Upper lobe of right lung (tissue), 1 donor: Measurements from ENCODE around the gene CCDC177. TPM values are rescaled to one million over a fixed set of nuclear protein-coding genes. Genes with fewer than 3 reads are reported as not detected.

Experiments
- ATAC-seq: fragments of 200-7000 bp; cut with Tn5 transposase; one replicate; pipeline ENCODE4 v1.9.1; 2020; ENCODE audit warnings: mild to moderate bottlenecking, moderate library complexity
- DNase-seq: peaks from one replicate; pipeline ENCODE4 v3.0.0-alpha.2; 2020
- H3K27ac ChIP-seq: fragments of 200-600 bp; one replicate; pipeline ENCODE4 v1.8.0; 2022
- H3K27me3 ChIP-seq: fragments of 200-600 bp; one replicate; pipeline ENCODE4 v1.8.0; 2022; ENCODE audit warnings: mild to moderate bottlenecking
- H3K36me3 ChIP-seq: fragments of 200-600 bp; one replicate; pipeline ENCODE4 v1.8.0; 2022
- H3K4me1 ChIP-seq: fragments of 200-600 bp; one replicate; pipeline ENCODE4 v1.8.0; 2022
- H3K4me3 ChIP-seq: fragments of 200-600 bp; one replicate; pipeline ENCODE4 v1.8.0; 2022; ENCODE audit warnings: mild to moderate bottlenecking
- H3K9me3 ChIP-seq: fragments of 200-600 bp; one replicate; pipeline ENCODE4 v1.8.0; 2022
- intact Hi-C: fragments of 100-400 bp; cut with DNase I; formaldehyde crosslinking; loops from one replicate; pipeline ENCODE4 v1.11.0; 2022
- total RNA-seq: library from RNA; stranded (reverse); fragmentation: NEBNext Ultra II Directional; extraction: Animal tissue kit (Norgen Biotek cat#: 25700); gene quantifications from one replicate; pipeline ENCODE4 v1.2.1, GENCODE V29; 2021
- TF ChIP-seq, protein P1 (sequence below): fragments of 200-600 bp; IDR thresholded peaks from one replicate; pipeline ENCODE4 v1.8.0; 2022; ENCODE audit warnings: antibody characterized with exemption
- donor health status: DM: no; HTN: yes; CAD: no; lungs with severe emphysema.

Gene CCDC177
- total RNA-seq, 1 donor from 2014 or later, result not detected

DNA sequence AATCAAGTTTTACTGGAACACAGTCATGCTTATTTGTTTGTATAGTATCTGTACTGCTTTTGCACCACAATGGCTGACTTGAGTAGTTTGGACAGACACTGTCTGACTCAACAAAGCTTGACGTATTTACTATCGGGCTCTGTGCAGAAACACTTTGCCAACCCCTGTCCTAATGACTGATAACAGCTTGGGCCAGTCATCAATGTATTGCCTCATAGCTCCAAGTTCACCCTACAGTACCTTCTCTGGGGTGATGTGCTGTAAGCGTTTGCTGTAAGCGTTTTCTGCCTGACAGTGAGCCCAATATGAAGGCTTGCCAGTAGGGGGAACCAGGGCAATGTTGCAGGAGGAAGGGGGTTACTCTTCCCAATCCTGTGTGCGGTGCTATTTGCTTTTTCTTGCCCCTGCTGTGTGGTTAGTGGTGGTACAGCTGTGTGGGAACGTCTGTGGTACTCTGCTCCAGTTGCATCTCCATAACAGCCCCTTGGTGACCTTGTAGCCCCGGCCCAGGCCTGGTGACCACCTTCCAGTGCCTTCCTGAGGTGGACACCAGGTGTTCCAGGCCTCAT, 5.4 kb upstream of the CCDC177 start:
- DNase-seq (no peak), ATAC-seq (peak; percentile 68)
- H3K36me3 ChIP-seq, result no peaks in the 10 kb centered on the region
- peaks cover 21% of the 10 kb centered on the region for H3K27me3 ChIP-seq
- H3K9me3 ChIP-seq, result no peaks in the 10 kb centered on the region
- H3K27ac ChIP-seq, result no peak overlapping the region
- no peak overlapping the region for H3K4me3 ChIP-seq
- intact Hi-C loops, result no loop called here
- TF ChIP-seq, protein P1, sequence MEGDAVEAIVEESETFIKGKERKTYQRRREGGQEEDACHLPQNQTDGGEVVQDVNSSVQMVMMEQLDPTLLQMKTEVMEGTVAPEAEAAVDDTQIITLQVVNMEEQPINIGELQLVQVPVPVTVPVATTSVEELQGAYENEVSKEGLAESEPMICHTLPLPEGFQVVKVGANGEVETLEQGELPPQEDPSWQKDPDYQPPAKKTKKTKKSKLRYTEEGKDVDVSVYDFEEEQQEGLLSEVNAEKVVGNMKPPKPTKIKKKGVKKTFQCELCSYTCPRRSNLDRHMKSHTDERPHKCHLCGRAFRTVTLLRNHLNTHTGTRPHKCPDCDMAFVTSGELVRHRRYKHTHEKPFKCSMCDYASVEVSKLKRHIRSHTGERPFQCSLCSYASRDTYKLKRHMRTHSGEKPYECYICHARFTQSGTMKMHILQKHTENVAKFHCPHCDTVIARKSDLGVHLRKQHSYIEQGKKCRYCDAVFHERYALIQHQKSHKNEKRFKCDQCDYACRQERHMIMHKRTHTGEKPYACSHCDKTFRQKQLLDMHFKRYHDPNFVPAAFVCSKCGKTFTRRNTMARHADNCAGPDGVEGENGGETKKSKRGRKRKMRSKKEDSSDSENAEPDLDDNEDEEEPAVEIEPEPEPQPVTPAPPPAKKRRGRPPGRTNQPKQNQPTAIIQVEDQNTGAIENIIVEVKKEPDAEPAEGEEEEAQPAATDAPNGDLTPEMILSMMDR, result peak; percentile 41
- peaks cover 2% of the 10 kb centered on the region for H3K4me1 ChIP-seq

DNA sequence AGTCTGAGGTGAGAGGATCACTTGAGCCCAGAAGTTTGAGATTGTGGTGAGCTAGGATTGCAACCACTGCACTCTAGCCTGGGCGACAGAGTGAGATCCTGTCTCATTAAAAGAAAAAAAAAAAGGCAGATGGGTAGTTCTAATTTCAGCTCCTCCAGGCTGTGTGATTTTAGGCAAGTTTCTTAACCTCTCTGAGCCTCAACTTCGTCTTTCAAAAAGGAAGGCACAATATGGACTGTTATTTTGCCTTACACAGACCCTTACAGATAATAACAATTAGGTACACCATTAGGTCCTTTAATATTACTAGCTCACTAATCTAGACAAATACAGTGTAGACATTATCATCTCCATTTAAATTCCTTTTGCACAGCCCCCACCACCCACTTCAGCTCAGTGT, 4.8 kb upstream of the CCDC177 start:
- Histone ChIP-seq H3K36me3 (no peaks in the 10 kb centered on the region), H3K4me3 (no peak overlapping the region), H3K9me3 (no peaks in the 10 kb centered on the region), H3K4me1 (peaks cover 6% of the 10 kb centered on the region), H3K27ac (no peak overlapping the region), H3K27me3 (peaks cover 24% of the 10 kb centered on the region)
- DNase-seq (no peak), ATAC-seq (no peak)
- intact Hi-C loops, result no loop called here
- TF ChIP-seq, protein P1, result no peak

DNA sequence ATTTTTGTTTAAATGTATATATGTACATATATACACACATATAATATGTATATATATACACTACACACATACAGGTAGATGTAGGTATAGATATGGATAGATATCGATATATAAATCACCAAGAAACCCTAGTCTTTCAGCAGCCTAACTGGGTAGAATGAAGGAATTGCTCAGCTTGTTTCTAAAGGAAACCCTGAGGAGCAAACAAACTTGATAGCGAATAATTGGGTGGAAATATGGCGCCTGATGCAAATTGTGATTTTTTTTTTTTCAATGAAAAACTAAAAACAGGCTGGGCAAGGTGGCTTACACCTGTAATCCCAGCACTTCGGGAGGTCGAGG, 254 bp upstream of the CCDC177 start:
- TF ChIP-seq, protein P1, result no peak
- Histone ChIP-seq H3K27me3 (peaks cover 69% of the 10 kb centered on the region), H3K4me3 (peak overlapping the region; percentile 21), H3K9me3 (no peaks in the 10 kb centered on the region), H3K36me3 (no peaks in the 10 kb centered on the region), H3K4me1 (peaks cover 30% of the 10 kb centered on the region), H3K27ac (no peak overlapping the region)
- ATAC-seq (no peak), DNase-seq (no peak)
- intact Hi-C loops, result no loop called here

DNA sequence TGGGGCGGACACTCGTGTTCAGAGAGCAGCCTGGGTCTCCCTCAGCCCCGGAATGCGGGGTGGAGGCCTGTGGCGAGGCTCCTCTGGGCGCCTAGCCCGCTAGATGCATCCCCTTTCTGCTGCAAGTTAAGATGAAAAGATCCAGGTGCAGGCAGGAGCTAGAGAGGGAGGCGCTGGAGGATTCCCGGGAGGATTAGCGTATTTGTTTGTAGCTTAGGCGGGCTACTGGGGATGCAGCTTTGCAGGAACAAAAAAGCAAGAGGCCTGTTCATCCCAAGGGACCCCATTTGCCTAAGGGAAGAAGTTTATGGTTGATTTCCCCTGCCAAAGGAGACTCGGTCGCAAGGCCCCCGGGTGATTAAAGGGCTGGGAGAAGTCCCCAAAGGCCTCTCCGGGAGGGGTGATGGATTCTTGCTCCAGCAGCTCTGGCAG, 824 bp downstream of the CCDC177 start:
- TF ChIP-seq, protein P1, result no peak
- Histone ChIP-seq H3K9me3 (no peaks in the 10 kb centered on the region), H3K4me1 (peaks cover 30% of the 10 kb centered on the region), H3K4me3 (peak overlapping the region; percentile 21), H3K27me3 (peaks cover 79% of the 10 kb centered on the region), H3K27ac (no peak overlapping the region), H3K36me3 (no peaks in the 10 kb centered on the region)
- ATAC-seq (no peak), DNase-seq (no peak)
- intact Hi-C loops, result no loop called here

DNA sequence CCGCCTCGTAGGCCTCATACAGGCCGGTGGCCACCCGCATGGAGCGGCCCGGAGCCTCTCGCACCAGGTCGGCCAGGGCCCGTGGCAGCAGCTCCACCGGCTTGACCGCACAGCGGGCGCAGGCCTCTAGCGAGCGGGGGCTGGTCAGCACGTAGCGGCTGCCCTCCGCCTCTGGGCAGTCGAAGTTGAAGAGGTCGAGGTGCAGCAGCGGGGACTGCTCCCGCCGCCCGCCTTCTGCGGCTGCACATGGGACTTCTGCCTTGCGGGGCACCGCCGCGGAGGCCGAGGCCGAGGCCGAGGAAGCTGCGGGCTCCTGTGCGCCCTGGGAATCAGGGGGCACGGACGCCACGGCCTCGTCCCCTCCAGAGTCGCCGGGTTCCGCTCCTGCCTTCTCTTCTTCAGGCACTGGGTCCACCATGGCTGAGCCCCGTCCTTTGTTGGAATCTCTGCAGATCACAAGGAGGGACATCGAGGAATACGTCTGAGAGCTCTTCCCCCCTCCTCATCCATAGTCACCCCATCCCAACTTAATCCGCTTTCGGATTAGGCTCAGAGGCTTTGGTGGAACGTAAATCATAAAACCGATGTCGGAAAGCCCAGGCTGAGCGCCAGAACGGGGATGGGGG, 1.4 kb downstream of the CCDC177 start:
- ATAC-seq (no peak), DNase-seq (peak; percentile 61)
- Histone ChIP-seq H3K27ac (no peak overlapping the region), H3K36me3 (no peaks in the 10 kb centered on the region), H3K4me1 (peaks cover 30% of the 10 kb centered on the region), H3K9me3 (no peaks in the 10 kb centered on the region), H3K4me3 (no peak overlapping the region), H3K27me3 (peaks cover 85% of the 10 kb centered on the region)
- intact Hi-C loops, result no loop called here
- TF ChIP-seq, protein P1, result no peak

DNA sequence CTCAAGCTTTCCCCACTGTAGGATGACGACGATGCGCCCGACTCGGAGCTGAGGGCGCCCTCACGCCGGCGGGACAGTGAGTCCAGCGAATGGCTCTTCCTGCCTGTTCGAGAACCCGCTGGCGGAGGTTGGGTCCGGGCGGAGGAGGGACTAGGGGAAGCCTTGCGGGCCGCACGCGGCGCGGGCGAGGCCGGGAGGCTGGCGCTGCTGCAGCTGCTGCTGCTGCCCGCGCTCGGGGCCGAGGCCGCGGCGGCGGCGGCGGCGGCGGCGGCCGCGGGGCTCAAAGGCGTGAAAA, 1.9 kb downstream of the CCDC177 start:
- ATAC-seq (no peak), DNase-seq (peak; percentile 61)
- H3K27me3 ChIP-seq, result peaks cover 89% of the 10 kb centered on the region
- intact Hi-C loops, result no loop called here
- no peaks in the 10 kb centered on the region for H3K9me3 ChIP-seq
- H3K4me3 ChIP-seq, result no peak overlapping the region
- no peaks in the 10 kb centered on the region for H3K36me3 ChIP-seq
- no peak overlapping the region for H3K27ac ChIP-seq
- peaks cover 30% of the 10 kb centered on the region for H3K4me1 ChIP-seq
- TF ChIP-seq, protein P1, result no peak
